Kidney tubule cell (primary cell): ENCODE measurements around the gene STRN4.
"Not testable (repeated sequence)": the region's sequence is repeated elsewhere in the genome, so short reads cannot be mapped to it uniquely, and the experiment has no call there.

Experiments used
- DNase-seq: peaks from one replicate; pipeline ENCODE4 v3.0.0-alpha.2; 2018; ENCODE audit warnings: low spot score

Gene STRN4, protein sequence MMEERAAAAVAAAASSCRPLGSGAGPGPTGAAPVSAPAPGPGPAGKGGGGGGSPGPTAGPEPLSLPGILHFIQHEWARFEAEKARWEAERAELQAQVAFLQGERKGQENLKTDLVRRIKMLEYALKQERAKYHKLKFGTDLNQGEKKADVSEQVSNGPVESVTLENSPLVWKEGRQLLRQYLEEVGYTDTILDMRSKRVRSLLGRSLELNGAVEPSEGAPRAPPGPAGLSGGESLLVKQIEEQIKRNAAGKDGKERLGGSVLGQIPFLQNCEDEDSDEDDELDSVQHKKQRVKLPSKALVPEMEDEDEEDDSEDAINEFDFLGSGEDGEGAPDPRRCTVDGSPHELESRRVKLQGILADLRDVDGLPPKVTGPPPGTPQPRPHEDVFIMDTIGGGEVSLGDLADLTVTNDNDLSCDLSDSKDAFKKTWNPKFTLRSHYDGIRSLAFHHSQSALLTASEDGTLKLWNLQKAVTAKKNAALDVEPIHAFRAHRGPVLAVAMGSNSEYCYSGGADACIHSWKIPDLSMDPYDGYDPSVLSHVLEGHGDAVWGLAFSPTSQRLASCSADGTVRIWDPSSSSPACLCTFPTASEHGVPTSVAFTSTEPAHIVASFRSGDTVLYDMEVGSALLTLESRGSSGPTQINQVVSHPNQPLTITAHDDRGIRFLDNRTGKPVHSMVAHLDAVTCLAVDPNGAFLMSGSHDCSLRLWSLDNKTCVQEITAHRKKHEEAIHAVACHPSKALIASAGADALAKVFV

DNA sequence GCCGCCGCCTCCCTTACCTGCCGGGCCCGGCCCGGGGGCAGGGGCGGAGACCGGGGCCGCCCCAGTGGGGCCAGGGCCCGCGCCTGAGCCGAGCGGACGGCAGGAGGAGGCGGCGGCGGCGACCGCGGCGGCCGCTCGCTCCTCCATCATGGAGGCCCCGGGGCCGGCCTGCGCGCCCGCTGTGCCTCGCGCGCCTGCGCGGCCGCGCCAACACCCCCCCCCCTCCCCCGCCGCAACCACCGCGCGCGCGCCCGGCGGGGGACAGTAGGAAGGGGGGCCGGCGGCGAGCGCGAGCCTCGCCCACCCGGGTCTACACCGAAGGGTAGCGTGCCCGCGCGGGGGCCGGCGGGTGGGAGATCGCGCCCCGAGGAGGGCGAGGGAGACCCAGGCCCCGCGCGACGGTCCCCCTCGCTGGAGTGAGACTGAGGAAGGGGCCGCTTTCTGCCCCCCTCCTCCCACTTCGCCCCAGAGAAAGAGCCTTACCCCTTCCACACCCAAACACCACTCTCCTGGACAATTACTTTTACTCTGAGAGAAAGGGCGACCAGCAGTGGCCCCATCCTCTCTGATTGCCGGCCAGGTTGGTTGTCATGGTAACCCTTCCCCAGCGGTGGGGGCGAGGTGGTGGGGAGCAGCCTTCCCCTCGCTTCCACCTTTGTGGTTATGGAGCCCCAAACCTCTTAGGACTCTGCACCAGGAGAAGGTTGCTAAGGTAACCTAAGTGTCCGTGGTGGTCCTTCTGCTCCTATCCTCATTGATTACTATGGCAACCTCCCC is at the start of gene STRN4:
Gene STRN4, minus strand, starts transcription at position 170 of the 777 bp plus-strand sequence. Its CDS starts 20 bp downstream, at position 150.
- DNase-seq = peak; percentile 52

DNA sequence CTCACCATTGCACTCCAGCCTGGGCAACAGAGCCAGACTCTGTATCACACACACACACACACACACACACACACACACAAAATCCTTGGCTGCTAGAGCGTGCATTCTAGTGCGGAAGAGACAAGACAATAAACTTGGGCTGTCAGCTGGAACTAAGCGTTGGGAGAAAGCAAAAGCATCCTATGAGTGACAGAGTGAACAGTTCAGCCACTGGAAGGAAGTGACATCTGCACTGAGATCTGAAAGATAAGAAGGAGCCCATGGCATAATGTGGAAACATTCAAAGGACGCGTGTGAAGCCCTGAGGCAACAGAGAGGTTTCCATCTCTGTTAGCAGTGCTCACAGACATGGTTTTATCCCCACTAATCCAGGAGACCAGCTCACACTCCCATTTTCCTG is 45.7 kb upstream of the STRN4 start:
- peak; percentile 41 for DNase-seq

DNA sequence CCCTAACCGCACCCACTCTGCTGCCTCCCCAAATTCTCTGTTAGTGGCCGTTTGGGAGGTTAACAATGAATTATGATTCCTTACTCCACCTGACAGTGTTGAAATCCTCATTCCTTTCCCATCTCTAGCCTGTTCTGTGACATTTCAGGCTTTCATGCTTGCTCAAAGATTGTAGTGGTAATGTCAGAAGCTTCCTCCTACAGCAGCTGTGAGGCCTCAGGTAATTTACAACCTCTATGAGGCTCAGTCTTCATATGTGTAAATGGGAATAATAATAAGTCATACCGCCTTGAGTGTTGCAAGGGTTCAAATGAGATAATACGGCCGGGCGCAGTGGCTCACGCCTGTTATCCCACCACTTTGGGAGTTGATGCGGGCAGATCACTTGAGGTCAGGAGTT is 43.1 kb upstream of the STRN4 start:
- DNase-seq = no peak

DNA sequence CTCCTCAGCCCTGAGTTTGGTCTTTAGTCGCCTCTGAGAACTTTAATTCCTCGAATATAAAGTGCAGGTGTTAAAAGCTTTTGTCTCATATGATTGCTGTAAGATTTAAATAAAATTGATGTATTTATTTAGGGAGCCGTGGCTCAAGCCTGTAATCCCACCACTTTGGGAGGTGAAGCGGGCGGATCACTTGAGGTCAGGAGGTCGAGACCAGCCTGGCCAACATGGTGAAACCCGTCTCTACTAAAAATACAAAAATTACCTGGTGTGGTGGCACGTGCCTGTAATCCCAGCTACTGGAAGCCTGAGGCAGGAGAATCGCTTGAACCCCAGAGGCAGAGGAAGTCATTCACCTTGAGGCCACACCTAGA is 42.7 kb upstream of the STRN4 start:
- no peak for DNase-seq

DNA sequence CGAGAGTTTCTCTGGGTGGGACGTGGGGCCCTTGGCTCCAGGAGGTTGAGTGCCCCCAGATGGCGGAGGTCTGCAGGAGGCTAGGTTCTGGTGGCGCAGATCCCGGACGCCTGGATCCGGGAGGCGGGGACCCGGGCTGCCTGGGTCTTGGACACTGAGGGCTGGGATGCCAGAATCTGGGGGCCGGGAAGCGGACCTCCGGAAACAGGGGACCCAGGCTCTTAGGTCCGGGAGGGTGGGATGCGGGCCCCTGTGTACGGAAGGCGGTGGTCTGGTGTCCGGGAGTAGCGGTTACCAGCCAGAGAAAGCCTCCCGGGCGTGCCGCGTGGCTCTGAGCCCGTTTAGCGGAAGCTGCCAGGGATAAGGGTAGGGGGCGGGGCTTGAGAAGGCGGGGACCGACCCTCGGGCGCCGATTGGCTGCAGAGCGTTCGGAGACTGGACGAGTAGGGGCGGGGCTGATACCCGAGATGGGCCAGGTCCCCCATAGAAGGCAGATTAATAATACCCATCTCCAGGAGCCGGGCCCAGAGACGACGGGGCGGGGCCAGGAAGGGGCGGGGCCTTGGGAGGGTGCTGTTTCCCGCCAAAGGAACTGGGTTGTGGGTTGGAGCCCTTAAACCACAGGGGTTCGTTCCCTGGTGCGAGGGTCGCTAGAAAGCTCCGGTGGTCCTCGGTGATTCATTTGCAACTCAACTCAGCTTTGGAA is 42.2 kb upstream of the STRN4 start, which contains the start of gene SLC1A5:
Gene SLC1A5, minus strand, starts transcription at position 333 of the 706 bp plus-strand sequence. CDS start 629 bp downstream, outside the sequence.
- peak; percentile 95 for DNase-seq

DNA sequence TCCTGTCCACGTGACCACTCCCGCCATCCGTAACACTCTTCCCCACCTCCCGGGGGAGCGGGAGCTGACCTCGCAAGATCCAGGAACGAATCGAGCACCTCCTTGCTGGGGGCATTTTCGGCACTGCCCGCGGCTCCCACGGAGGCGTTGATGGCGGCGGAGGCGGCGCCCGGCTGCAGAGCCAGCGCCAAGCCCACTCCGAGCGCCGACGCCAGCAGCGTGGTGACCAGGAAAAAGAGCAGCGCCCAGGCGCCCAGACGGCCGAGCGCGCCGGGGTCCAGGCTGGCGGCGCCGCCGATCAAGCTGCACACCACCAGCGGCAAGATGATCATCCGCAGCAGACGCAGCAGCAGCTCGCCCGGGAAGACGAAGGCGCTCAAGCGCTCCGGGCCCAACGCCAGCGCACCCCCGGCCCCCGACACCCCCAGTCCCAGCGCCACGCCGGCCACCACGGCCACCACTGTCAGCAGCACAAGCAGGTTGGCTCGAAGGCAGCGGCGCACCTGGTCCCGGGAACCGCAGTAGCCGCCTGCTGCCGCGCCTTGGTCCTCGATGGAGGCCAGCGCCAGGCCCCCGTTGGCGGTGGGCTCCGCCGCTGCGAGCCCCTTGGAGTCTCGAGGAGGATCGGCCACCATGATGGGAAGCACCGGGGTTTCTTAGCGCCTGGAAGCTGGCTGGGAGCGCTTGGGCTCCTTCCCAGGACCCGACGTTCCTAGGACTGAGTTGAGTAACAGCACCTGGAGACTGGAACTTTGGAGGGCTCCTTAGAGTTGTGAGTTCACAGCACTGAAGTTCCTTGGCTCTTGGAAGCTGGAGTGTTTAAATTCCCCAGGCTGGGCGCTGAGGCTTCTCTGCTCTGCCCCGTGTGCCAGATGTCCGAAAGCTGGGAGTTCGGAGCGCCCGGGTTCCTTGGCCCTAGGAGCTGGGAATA is 41.3 kb upstream of the STRN4 start:
- peak; percentile 76 for DNase-seq

DNA sequence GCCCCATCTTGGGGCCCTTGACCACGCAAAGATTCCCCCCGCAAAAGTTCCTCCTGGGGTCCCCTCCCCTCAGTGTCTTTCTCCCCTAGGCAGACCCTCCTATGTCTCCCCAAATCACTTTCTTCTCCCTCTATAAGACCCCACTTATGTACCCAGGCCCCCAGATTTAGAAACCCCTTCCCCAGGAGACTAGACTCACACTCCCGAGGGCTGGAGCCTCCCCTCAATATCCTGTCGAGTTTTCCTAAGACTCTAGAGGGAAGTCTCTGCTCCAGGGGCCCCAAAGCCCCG is 40.7 kb upstream of the STRN4 start:
- DNase-seq = no peak

DNA sequence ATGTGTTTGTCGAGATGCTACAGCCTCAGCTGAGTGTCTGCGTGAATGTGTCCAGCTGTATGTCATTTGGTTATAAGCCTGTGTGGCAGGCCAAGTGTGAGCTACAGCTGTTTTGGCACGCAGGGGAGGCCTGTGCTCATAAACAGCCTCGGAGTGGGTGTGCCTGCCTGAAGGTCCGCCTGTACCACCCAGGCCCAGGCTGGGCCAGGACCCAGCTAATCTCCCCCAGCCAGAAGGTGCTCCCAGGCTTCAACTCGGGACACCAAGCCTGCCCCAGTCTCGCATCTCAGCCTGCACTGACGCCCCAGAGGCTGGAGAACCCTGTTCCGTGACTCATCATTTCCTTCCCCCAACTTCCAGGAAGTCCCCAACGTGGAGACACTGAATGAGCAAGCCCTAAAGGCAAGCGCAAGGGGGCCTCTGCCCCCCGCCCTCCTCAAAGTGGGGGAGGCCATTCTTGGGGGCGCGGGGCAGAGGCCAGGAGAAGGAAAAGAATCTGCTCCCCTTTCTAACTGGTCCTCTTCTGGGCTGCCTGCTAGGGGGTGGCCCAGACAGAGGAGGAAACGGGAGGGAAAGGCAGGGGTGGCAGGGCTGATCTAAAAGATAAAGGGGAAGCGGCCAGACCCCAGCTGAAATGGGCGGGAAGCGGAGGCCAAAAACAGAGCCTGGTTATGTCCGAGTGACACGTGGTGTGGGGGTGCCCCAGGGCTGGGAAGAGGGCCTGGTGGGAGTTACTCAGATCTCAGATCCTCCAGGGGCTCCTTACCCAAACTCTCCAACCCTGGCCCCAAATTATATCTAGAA is 40.2 kb upstream of the STRN4 start:
- DNase-seq = peak; percentile 88

DNA sequence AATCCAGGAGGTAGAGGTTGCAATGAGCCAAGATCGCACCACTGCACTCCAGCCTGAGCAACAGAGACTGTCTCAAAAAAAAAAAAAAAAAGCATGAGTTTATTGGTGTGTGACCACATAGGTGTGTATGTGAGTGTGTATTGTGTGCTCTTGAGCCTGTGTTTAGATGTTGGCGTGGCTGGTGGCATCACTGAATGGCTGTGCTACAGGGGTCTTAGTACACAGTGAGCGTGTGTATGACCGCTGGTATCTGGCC is 39.7 kb upstream of the STRN4 start:
- no peak for DNase-seq

DNA sequence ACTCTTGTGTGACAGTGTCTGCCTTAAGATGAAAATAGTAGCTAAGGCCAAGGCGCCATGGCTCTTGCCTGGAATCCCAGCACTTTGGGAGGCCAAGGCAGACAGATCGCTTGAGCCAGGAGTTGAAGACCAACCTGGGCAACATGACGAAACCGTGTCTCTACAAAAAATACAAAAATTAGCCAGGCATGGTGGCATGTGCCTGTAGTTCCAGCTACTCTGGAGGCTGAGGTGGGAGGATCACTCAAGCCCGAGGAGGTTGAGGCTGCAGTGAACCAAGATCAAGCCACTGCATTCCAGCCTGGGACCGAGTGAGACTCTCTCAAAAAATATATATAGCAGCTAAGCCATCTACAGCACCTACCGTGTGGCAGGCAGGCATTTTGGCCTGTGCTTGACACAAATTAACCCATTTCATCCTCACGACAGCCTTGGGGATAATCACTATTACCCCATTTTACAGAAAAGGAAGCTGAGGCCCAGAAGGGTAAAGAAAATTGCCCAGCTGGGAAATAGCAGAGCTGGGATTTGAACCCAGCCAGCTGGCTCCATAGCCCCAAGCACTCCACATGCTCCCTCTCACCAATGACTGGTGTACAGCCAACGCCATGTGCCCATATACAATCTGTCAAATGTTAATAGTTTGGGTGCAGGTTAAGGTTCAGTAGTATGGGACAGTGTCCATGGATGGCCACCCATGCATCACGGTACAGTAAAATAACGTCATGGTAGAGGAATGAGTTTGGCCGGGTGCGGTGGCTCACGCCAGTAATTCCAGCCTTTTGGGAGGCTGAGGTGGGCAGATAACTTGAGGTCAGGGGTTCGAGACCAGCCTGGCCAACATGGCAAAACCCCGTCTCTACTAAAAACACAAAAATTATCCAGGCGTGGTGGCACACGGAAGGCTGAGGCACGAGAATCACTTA is 39.1 kb upstream of the STRN4 start:
- peak; percentile 95 for DNase-seq

DNA sequence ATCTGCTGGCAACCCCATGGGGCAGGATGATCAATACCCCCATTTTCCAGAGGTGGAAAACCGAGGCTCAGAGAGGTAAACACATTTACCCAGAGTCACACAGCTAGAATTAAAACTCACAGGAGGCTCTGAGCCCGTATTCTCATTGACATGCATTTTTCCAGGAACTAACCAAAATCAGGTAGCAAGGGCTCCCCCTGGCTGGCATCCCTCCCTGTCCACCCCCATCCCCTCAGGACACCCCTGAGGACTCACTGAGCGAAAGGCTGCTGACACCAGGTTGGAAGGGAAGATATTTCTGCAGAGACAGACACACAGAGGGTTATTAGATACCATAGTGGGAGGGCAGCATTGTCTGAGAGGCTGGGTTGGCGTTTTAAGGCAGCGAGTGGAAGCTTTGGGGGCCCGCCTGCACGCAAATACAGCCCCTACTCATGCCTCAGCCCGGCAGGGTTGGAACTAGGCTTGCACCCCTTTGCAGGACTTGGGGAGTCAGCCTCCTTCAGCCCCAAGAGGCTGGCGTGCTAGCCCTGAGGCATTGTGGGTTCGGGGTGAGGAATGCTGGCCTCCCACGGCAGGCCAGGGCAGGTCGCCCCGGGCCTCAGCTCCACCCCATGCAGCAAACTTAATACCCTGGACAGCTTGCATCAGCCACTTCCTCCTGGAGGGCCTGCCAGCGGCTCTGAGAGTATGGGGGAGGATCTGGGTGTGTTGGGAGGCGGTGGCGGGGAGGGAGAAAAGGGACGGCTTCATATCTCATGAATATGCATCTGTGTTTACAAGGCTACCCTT is 38.2 kb upstream of the STRN4 start:
- peak; percentile 92 for DNase-seq

DNA sequence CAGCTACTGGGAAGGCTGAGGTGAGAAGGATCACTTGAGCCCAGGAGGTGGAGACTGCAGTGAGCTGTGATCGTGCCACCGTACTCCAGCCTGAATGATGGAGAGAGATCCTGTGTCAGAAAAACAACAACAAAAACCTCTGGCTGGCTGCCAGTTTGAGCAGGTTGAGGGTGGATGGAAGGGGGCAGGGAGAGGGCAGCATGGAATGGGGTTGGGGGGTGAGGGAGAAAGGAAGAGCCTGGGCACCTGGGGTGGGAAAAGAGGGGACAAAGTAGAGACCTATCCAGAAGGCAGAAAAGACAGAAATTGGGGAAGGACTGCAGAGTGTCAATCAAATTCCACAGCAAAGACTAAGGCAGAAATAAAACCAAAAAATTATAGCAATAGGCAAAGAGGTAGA is 37.4 kb upstream of the STRN4 start:
- no peak for DNase-seq

DNA sequence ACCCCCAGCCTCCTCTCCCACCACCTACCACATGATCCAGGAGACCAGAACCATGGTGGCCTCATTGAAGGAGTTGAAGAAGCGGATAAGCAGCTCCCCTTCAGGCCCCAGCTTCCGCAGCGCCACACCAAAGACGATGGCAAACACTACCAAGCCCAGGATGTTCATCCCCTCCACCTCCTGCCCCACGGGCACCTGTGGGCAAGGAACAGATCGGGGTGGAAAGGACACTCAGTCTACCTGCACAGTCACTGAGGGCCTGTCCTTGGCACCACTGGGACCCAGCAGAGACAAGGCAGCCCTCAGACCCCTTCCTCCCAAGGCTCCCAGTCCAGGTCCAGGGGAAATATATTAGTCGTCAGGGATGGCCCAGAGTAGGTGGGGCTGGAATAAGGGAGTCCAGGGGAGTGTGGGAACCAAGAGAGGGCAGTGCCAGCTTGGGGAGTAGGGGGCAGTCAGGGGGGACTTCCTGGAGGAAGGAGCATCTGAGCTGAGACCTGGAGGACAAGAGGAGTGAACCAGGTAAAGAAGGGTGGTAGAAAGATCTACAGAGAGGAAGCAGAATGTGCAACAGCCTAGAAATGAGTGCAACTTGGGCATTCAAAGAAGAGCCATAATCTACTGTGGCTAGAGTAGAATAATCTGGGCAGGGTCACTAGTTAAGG is 36.2 kb upstream of the STRN4 start:
- no peak for DNase-seq

DNA sequence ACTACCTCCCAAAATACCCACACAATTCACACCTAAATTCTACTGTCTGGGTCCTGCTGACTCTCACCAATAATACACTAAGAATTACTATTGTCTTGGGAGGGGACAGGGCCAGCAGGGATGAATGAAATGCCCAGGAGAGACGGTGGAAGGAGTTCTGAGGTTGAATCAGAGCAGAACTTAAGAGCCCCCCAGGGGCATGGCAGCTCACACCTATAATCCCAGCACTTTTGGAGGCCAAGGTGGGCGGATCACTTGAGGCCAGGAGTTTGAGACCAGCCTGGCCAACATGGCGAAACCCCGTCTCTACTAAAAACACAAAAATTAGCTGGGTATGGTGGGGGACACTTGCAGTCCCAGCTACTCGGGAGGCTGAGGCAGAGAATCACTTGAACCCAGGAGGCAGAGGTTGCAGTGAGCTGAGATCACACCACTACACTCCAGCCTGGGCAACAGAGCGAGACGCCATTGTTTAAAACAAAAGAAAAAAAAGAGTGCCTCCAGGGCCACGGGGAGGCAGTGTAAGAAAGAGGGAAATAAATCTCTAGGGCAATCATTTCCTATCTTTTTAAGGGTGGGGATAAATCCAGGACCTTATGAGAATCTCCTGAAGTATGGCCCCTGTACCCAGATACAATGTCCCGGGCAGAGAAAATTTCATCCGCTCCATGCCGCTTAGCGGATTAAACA is 31.9 kb upstream of the STRN4 start:
- not testable (repeated sequence) for DNase-seq

DNA sequence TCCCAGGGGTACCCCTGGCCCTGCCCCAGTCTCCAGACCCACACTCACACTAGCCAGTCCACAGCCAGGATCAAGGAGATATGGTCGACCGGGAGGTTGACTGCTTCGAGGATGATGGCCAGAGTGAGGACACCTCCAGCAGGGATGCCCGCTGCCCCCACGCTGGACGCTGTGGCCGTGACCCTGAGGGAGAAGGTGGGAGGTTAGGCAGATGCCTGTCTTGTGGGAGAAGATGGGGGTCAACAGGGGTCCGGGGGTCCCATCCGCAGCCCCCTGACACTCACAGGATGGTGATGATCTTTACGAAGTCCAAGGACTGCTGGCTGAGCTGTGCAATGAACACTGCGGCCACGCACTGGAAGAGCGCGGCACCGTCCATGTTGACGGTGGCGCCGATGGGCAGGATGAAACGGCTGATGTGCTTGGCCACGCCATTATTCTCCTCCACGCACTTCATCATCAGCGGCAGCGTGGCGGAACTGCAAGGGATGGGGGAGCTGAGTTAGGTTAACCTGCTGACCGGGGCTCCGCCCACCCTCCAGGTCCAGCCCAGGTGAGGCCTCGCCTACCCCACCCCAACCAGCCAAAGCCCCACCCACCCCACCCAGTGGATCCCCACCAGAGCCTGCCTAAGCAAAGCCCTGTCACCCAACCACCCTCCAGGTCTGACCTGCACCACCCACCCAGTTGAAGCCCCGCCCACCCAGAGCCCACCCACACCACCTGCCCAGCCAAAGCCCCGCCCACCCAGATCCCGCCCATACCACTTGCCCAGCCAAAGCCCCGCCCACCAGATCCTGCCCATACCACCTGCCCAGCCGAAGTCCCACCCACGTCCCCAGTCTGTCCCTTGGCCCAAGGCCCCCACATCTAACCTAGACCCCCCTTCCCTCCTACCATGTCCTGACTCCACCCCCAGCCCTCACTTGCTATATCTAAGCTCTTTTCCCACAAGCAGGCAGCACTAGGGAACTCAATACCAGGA is 31.0 kb upstream of the STRN4 start:
- DNase-seq = no peak

DNA sequence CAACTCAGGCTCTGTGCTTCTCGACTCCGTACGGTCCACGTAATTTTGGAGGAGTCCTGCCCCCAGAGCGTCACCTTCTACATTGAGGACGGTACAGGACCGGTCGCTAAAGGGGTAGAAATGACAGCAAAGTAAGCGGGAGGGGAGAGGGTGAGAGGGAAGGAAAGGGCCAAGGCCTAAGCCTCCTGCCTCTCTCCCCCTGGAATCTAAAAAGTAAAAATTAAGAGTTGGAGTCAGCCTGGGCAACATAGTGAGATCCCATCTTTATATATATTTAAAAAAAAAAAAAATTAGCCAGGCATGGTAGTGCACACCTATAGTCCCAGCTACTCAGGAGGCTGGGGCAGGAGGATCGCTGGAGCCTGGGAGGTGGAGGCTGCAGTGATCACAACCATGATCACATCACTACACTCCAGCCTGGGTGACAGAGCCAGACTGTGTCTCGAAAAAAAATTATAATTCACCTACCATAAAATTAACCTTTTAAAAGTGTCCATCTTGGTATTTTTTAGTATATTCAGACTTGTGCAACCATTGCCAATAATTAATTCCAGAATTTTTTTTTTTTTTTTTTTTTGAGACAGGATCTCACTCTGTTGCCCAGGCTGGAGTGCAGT is 29.5 kb upstream of the STRN4 start:
- DNase-seq = no peak
